Activated T-cell treated with anti-CD3 and anti-CD28 coated beads for 1 hour (primary cell): ENCODE measurements around the gene ZNF507.

Experiments used
- DNase-seq: peaks from one replicate; pipeline ENCODE4 v3.0.0-alpha.2; 2020; ENCODE audit warnings: low read depth

ZNF507 gene

GRCh38 chr19:32345261-32346207 is at the start of gene ZNF507:
Gene ZNF507 (plus strand): TSS chr19:32345610. CDS start chr19:32352831, 7,221 bp downstream.
- DNase-seq: peak; percentile 75

GRCh38 chr19:32296694-32297093 is 48.7 kb upstream of the ZNF507 start:
- DNase-seq: no peak

DNA sequence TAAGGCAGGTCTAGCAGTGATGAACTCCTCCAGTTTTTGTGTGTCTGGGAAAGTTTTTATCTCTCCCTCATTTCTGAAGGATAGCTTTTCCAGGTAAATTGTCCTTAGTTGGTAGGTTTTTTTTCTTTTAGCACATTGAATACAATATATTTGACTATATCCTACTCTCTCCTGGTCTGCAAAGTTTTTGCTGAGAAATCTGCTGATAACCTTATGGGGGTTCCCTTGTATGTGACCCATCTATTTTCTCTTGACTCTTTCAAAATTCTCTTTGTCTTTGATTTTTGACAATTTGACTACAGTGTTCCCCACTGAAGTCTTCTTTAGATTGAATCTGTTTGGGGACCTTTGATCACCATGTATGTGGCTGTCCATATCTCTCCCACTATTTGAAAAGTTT is 42.6 kb upstream of the ZNF507 start:
- DNase-seq: no peak

DNA sequence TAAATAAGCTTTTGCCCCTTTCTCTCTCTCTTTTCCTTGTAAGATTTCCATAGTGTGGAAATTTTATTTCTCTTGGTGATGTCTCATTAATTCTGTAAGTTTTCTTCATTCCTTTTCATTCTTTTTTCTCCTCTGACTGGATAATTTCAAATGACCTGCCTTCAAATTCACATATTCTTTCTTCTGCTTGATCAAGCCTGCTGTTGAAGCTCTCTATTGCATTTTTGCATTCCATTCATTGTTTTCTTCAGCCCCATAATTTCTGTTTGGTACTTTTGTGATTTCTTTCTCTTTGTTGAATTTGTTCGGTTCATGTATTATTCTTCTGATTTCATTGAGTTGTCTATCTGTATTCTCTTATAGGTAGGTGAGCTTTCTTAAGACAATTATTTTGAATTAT is 42.2 kb upstream of the ZNF507 start:
- no peak for DNase-seq

GRCh38 chr19:32307591-32307990 is 37.8 kb upstream of the ZNF507 start:
- DNase-seq: no peak

DNA sequence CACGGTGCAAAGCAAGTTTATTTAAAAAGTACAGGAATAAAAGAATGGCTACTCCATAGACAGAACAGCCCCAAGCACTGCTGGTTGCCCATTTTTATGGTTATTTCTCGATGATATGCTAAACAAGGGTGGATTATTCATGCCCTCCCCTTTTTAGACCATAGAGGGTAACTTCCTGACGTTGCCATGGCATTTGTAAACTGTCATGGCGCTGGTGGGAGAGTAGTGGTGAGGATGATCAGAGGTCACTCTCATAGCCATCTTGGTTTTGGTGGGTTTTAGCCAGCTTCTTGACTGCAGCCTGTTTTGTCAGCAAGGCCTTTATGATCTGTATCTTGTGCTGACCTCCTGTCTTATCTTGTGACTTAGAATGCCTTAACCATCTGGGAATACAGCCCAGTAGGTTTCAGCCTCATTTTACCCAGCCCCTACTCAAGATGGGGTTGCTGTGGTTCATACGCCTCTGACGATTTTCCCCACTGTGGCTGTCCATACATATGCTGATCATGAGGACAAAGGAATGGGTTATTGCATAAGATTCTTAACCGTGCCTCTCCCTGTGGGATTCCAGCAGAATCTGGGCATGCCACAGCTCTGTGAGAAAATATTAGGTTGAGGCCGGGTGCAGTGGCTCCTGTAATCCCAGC is 36.9 kb upstream of the ZNF507 start:
- DNase-seq: no peak

GRCh38 chr19:32309711-32310390 is 35.6 kb upstream of the ZNF507 start:
- DNase-seq: no peak

DNA sequence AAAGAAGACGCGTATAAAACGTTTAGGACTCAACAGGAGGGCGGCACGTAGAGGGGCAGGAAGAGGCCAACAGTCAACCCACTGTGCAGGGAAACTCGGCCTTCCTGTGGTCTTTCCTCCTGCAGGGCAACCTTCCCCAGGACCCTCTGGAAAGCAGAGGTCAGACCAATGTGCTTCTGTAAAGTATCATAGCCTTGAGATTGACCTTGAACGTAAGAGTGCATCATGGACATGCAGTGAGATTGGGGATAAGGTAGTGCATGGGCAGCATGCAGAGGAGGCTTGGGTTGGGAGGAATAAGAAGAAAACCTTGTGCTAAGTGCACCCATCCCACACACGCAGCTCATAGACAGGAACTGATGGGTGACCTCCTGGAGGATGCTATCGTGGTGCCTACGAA is 34.0 kb upstream of the ZNF507 start:
- DNase-seq: no peak

DNA sequence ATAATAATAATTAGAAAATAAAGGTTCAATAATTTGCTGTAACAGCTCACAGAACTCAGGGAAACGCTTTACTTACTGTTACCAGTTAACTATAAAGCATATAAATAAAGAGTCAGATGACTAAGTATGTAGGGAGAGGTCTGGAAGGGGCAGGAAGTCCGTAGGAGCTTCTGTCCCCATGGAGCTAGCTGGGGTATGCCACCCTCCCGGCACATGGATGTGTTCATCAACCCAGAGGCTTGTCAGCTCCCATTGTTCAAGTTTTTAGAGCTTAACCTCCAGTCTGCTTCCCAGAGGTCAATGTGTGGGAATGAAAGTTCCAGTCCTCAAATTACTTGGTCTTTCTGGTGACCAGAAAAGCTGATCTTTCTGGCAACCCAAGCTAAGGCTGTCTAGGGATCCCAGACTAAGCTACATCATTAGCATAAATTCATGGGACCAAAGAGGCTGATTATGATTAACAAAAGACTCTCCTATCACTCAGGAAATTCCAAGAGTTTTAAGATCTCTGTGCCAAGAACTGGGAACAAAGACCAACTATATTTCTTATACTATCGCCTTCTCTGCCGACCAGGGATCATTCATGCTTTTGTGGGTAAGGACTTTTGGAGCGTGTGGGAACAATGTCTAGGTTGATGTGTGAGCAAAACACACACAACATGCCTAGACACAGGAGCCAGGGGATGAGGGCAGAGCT is 31.7 kb upstream of the ZNF507 start:
- DNase-seq: no peak

DNA sequence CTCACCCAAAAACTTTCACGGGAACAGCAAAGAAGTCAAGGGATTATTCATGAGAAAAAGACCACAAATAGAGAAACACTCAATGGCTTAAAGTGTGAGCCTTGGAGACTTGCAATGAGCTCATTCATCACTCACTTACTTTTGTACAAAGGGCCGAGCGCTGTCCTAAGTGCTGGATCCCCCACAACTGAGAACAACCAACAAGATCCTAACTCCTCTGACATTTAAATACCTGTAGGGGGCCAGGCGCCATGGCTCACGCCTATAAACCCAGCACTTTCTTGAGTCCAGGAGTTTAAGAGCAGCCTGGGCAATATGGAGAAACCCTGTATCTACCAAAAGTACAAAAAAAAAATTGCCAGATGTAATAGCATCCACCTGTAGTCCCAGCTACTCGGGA is 29.4 kb upstream of the ZNF507 start:
- no peak for DNase-seq

DNA sequence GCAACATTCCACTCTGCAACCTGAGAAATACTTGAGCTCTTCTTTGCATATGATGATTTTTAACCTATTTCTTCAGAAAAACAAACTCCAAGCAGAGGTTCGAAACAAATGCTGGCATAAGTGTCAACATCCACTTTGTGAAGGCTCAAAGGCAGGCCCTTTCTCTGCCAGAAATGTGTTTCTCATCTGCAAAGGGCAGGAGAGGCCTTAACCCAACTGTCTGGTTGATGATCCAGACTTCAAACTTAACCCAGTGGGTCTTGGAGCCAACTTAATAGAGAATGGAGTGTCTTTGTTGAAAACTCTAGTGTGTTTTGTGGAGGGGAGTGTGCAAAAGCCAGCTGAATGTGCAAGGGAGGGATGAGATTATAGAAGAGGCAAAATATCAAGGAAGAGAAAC is 28.3 kb upstream of the ZNF507 start:
- DNase-seq: no peak

GRCh38 chr19:32318884-32319520 is 26.4 kb upstream of the ZNF507 start:
- no peak for DNase-seq

GRCh38 chr19:32322541-32322940 is 22.9 kb upstream of the ZNF507 start:
- DNase-seq: no peak

DNA sequence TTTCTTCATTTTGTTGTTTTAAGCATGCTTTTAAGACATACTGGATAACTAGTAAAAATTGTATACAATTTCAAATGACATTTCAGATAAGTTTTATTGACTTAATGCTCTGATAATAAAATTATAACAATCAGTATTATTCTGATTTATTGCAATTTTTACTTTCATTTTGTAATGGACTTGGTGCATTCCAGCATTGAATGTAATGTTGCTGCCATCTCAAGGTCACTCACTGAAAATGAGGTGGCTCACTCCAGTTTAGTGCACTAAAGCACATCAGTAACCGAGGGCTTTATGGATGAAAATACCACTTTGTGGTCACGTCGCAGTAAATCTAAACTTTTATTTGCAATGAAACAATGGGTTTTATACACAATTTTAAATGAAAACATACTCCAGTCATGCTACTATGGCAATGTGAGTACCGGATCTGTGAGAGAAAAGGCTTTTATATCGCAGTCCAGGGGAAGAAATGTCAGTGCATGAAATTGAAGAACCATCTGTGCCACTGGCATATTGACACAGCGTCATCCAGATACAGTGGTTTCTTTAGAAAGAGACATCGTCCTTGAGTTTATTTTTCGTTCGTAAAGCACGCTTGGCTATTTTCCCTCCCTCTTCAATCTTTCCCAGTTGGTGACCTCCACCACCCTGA is 20.7 kb upstream of the ZNF507 start:
- DNase-seq: no peak

GRCh38 chr19:32330213-32330857 is 15.1 kb upstream of the ZNF507 start:
- no peak for DNase-seq

DNA sequence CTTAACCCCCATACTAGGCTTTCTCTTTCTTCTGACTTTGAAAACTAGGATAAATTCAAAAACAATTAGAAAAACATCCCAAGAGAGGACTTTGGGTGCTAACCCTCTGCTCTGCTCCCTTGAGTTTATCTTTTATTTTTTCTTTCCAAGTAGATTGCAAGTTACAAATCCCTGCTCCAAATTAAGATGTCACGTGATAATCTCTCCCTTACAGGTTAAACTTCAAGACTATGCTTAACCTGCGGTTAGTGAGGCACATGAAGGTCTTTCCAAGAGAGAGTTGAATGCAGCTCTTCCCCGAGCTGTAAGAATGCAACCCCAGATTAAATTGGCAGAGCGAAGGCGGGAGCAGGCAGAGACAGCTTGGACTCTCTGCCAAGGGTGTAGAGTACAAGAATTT is 12.2 kb upstream of the ZNF507 start:
- DNase-seq: no peak

- DNase-seq: no peak
Measured at GRCh38 chr19:32336259-32337083, 8.9 kb upstream of the ZNF507 start.

- DNase-seq: no peak
Measured at GRCh38 chr19:32337084-32337808, 8.2 kb upstream of the ZNF507 start.

DNA sequence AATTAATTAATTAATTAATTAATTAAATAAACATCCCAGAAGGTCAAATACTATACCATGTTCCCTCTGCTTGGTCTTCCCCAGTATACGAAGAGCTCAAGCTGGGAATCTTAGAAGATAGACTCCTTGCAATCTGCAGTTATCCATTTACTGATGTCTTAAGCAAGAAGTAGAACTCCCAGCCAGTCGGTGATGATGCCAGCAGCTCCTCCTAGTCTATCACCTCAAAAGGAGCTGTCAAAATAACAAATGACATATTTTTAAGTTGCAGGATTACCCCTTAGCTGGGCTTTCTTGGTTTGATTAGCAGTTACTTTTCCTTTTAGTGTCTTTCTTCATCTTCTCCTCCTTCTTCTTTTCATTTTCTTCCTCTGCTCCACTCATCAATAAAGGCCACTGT is 6.0 kb upstream of the ZNF507 start:
- no peak for DNase-seq
